Right lobe of liver (tissue), 4 donors: ENCODE data around the gene CCDC74B.
"Not testable (repeated sequence)": the region's sequence is repeated elsewhere in the genome, so short reads cannot be mapped to it uniquely, and the experiment has no call there.

ENCODE experiments used
- CTCF ChIP-seq, 4 donors: fragments of 200-600 bp in 3 of 4; fragments of 450-650 bp in 1 of 4; IDR thresholded peaks; one replicate each; pipeline versions ENCODE4 v1.5.1 to v1.8.0; 2016 to 2022; ENCODE audit warnings: antibody characterized with exemption in 4 of 4, mild to moderate bottlenecking in 2 of 4
- POLR2A ChIP-seq: fragments of 450-650 bp; IDR thresholded peaks from one replicate; pipeline ENCODE4 v1.6.1; 2017; ENCODE audit warnings: antibody characterized with exemption, mild to moderate bottlenecking
- donor health status: DM: no; HTN: no; CAD: no.
- donor health status: DM: no; HTN: no; CAD: no.
- donor health status: DM: no; HTN: yes; CAD: no.

- TF ChIP-seq CTCF (IDR thresholded peaks at IDR 0.05); POLR2A: not testable (repeated sequence)
Measured at GRCh38 chr2:130188958-130189357, 44.0 kb upstream of the CCDC74B start.
